Spleen (tissue), 11 donors: ENCODE results near the gene HOXC12. TPM values are rescaled to one million over a fixed set of nuclear protein-coding genes. Genes with fewer than 3 reads are reported as not detected.

Source experiments
- DNase-seq: peaks from one replicate; pipeline ENCODE4 v3.0.0-alpha.2; 2020
- H3K27ac ChIP-seq, 8 donors: fragments of 200-600 bp; sonication (generic) in 7 of 8; 1 replicate in 4 of 8; 2 replicates in 4 of 8; pipeline versions ENCODE4 v1.5.0 to v1.8.0; 2016 to 2021; ENCODE audit warnings: inconsistent platforms in 4 of 8, mild to moderate bottlenecking in 4 of 8, moderate library complexity in 1 of 8
- H3K27me3 ChIP-seq, 7 donors: fragments of 200-600 bp; sonication (generic) in 6 of 7; replicated peaks in 1 of 7; 1 replicate in 4 of 7; 2 replicates in 3 of 7; pipeline versions ENCODE4 v1.5.0 to v1.8.0; 2016 to 2021; ENCODE audit warnings: inconsistent platforms in 3 of 7, mild to moderate bottlenecking in 1 of 7
- H3K36me3 ChIP-seq, 6 donors: fragments of 200-600 bp; sonication (generic) in 5 of 6; 1 replicate in 4 of 6; 2 replicates in 2 of 6; pipeline versions ENCODE4 v1.5.0 to v1.8.0; 2016 to 2021; ENCODE audit warnings: inconsistent platforms in 2 of 6
- H3K4me1 ChIP-seq, 6 donors: fragments of 200-600 bp; sonication (generic) in 5 of 6; 1 replicate in 3 of 6; 2 replicates in 3 of 6; pipeline versions ENCODE4 v1.5.0 to v1.8.0; 2016 to 2021; ENCODE audit warnings: inconsistent platforms in 3 of 6
- H3K4me3 ChIP-seq, 8 donors: fragments of 200-600 bp; sonication (generic) in 7 of 8; 1 replicate in 4 of 8; 2 replicates in 4 of 8; pipeline versions ENCODE4 v1.5.0 to v1.8.0; 2016 to 2021; ENCODE audit warnings: inconsistent platforms in 4 of 8, mild to moderate bottlenecking in 4 of 8, moderate library complexity in 2 of 8
- H3K9me3 ChIP-seq, 8 donors: fragments of 200-600 bp; sonication (generic) in 7 of 8; 1 replicate in 4 of 8; 2 replicates in 4 of 8; pipeline versions ENCODE4 v1.5.0 to v1.8.0; 2016 to 2021; ENCODE audit warnings: inconsistent platforms in 4 of 8
- CTCF ChIP-seq, 11 experiments: fragments of 200-600 bp in 7 of 11; fragments of 450-650 bp in 4 of 11; sonication (generic) in 4 of 11; IDR thresholded peaks in 8 of 11; conservative IDR thresholded peaks in 3 of 11; 1 replicate in 7 of 11; 2 replicates in 4 of 11; pipeline versions ENCODE4 v1.4.0 to v1.8.0; 2016 to 2021; ENCODE audit warnings: antibody characterized with exemption in 11 of 11, inconsistent platforms in 4 of 11, mild to moderate bottlenecking in 1 of 11
- POLR2A ChIP-seq, 3 donors: fragments of 450-650 bp; IDR thresholded peaks; one replicate each; pipeline ENCODE4 v1.5.1; 2017; ENCODE audit warnings: antibody characterized with exemption in 3 of 3, mild to moderate bottlenecking in 1 of 3
- POLR2AphosphoS5 ChIP-seq, 3 donors: sonication (generic); formaldehyde crosslinking; IDR thresholded peaks; one replicate each; pipeline ENCODE4 v1.5.1; 2017; ENCODE audit warnings: antibody characterized with exemption in 3 of 3
- WGBS, 5 donors: extraction: QIAGEN DNeasy Blood & Tissue Kit in 3 of 5; methylation state at CpG; one replicate each; pipeline versions ENCODE4 v1.1.5 to v1.1.7; 2013 to 2018; 5-methylcytosine and 5-hydroxymethylcytosine counted together
- intact Hi-C: fragments of 100-400 bp; cut with DNase I; formaldehyde crosslinking; loops from one replicate; pipeline ENCODE4 v1.15.0; 2023; ENCODE audit warnings: low total_unique reads
- polyA plus RNA-seq, 3 donors: library from polyadenylated mRNA; stranded (reverse); fragments of 200-250 nt; gene quantifications; one replicate each; pipeline ENCODE4 v1.2.1, GENCODE V29; 2013
- total RNA-seq, 7 donors: library from RNA; depleted of rRNA in 3 of 7; stranded (reverse); fragments of >200 nt in 3 of 7; fragmentation: NEBNext Ultra II Directional in 4 of 7; extraction: Animal tissue kit (Norgen Biotek cat#: 25700) in 4 of 7; gene quantifications; one replicate each; pipeline versions ENCODE4 v1.1.0 to v1.2.1, GENCODE V29; 2016 to 2021
- donor health status: healthy with polysubstance abuse.
- donor health status: DM: no; HTN: no; CAD: no; lungs with moderate emphysema.
- donor health status: DM: no; HTN: no; CAD: no.
- donor health status: Bipolar disorder and iron deficiency.
- donor health status: healthy.
- donor health status: DM: no; HTN: no; CAD: no.
- donor health status: DM: yes; HTN: yes; CAD: no.

The HOXC12 gene
- total and polyA plus RNA-seq, 10 donors = not detected

DNA sequence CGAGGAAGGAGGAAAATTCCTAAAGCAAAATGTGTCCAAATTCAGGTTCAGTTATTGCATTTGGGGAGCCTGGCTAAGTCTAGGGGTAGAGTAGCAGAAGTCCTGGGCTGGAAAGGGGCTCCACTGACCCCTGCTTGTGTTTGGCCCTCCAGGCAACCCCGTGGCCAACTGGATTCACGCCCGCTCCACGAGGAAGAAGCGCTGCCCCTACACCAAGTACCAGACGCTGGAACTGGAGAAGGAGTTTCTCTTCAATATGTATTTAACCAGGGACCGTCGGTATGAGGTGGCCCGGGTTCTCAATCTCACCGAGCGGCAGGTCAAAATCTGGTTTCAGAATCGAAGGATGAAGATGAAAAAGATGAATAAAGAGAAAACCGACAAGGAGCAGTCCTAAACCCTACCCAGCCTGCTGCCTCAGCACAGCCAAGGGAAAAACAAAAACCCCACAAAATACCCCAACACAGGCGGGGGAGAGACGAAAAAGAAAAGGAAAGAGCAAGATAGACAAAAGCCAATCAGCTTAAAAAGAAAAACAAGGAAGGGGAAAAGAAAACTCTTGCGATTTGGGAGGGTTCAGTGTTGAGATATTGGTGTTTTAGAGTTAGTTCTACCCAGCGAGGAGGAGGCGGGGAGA lies 47.7 kb downstream of the HOXC12 start:
- intact Hi-C loops = loop anchor here (5.0 kb wide), 1 partner anchor 200 kb away; no protein-coding TSS in a partner anchor
- Histone ChIP-seq H3K4me3 (no peak overlapping the region), H3K36me3 (no peaks in the 10 kb centered on the region), H3K27me3 (peaks cover 13 to 100% (median 98%) of the 10 kb centered on the region in 7 donors), H3K27ac (no peak overlapping the region), H3K4me1 (peaks cover 6 to 48% (median 29%) of the 10 kb centered on the region in 6 donors), H3K9me3 (no peaks in the 10 kb centered on the region)
- TF ChIP-seq POLR2AphosphoS5 (IDR thresholded peaks at IDR 0.05) = no peak
- no peak for TF ChIP-seq POLR2A (IDR thresholded peaks at IDR 0.05)
- no peak for TF ChIP-seq CTCF (IDR thresholded peaks at IDR 0.05 in 8 of 11, conservative IDR thresholded peaks at IDR 0.05 in 3 of 11)
- DNase-seq = peak; percentile 43
- WGBS, 5 donors = 16 to 29% (median 19%) methylated on average over 19 of the region's 19 CpGs

- Histone ChIP-seq H3K4me1 (peaks cover 6 to 46% (median 25%) of the 10 kb centered on the region in 6 donors), H3K36me3 (no peaks in the 10 kb centered on the region), H3K9me3 (no peaks in the 10 kb centered on the region), H3K27me3 (peaks cover 17 to 100% (median 98%) of the 10 kb centered on the region in 7 donors), H3K4me3 (no peak overlapping the region), H3K27ac (no peak overlapping the region)
- WGBS, 5 donors = 21 to 35% (median 31%) methylated on average over 16 to 19 of the region's 19 CpGs
- TF ChIP-seq POLR2AphosphoS5 (IDR thresholded peaks at IDR 0.05) (no peak), CTCF (IDR thresholded peaks at IDR 0.05 in 8 of 11, conservative IDR thresholded peaks at IDR 0.05 in 3 of 11) (no peak), POLR2A (IDR thresholded peaks at IDR 0.05) (no peak)
- DNase-seq = no peak
- intact Hi-C loops = loop anchor here (5.0 kb wide), 1 partner anchor 199 kb away; no protein-coding TSS in a partner anchor
Measured at GRCh38 chr12:54002915-54003389, 48.2 kb downstream of the HOXC12 start.

DNA sequence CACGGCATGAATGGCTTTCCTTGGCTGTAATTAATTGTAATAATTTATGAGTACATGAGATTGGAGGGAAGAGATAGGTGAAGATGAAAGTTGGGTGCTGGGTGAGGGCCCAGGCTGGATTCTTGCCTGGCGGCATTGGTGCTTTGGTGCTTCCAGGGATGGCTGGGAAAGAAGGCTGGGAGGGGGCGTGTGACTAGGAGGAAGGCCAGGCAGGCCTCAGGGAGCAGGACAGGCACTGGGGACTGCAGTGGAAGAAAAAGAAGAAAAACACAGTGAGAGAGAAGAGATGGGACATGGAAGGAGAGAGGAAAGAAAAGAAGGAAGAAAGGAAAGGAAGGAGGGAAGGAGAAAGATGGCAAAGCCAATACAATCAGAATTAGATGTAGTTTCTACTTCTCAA lies 48.9 kb downstream of the HOXC12 start:
- intact Hi-C loops = loop anchor here (5.0 kb wide), 1 partner anchor 199 kb away; no protein-coding TSS in a partner anchor
- Histone ChIP-seq H3K27me3 (peaks cover 20 to 100% (median 98%) of the 10 kb centered on the region in 7 donors), H3K4me3 (no peak overlapping the region), H3K27ac (no peak overlapping the region), H3K36me3 (no peaks in the 10 kb centered on the region), H3K9me3 (no peaks in the 10 kb centered on the region), H3K4me1 (peaks cover 6 to 46% (median 25%) of the 10 kb centered on the region in 6 donors)
- no peak for TF ChIP-seq POLR2A (IDR thresholded peaks at IDR 0.05)
- no peak for TF ChIP-seq CTCF (IDR thresholded peaks at IDR 0.05 in 8 of 11, conservative IDR thresholded peaks at IDR 0.05 in 3 of 11)
- no peak for TF ChIP-seq POLR2AphosphoS5 (IDR thresholded peaks at IDR 0.05)
- no peak for DNase-seq
- WGBS, 5 donors = 42 to 56% (median 47%) methylated on average over 3 of the region's 3 CpGs
